HepG2 (cell line): Measurements from ENCODE around the gene PRKRIP1. TPM values are rescaled to one million over a fixed set of nuclear protein-coding genes. Genes with fewer than 3 reads are reported as not detected.
A peak's percentile ranks its signal among the peaks of the same experiment; 100 is the strongest.

Experiments
- CCDC6 ChIP-seq: sonication (generic); formaldehyde crosslinking; IDR thresholded peaks from 2 replicates; pipeline ENCODE4 v1.8.1; 2022; ENCODE audit warnings: mild to moderate bottlenecking, missing genetic modification reagents, moderate library complexity
- HHEX ChIP-seq: IDR thresholded peaks from 2 replicates; pipeline ENCODE4 v1.6.1; 2016; ENCODE audit warnings: control low read depth
- IRX3 ChIP-seq: sonication (generic); formaldehyde crosslinking; IDR thresholded peaks from 2 replicates; pipeline ENCODE4 v1.8.1; 2023; ENCODE audit warnings: mild to moderate bottlenecking, low read depth, missing genetic modification reagents, borderline replicate concordance
- MED1 ChIP-seq: sonication (generic); formaldehyde crosslinking; IDR thresholded peaks from 2 replicates; pipeline ENCODE4 v1.4.0; 2020; ENCODE audit warnings: missing genetic modification reagents
- NR2F2 ChIP-seq: IDR thresholded peaks from 2 replicates; pipeline ENCODE4 v1.6.1; 2012; ENCODE audit warnings: low read depth, inconsistent platforms, borderline replicate concordance
- RELA ChIP-seq: sonication (generic); formaldehyde crosslinking; IDR thresholded peaks from 2 replicates; pipeline ENCODE4 v1.4.0; 2020; ENCODE audit warnings: missing genetic modification reagents
- RFX1 ChIP-seq: fragments of 450-650 bp; IDR thresholded peaks from 2 replicates; pipeline ENCODE4 v1.6.1; 2017
- SNAI1 ChIP-seq: sonication (generic); formaldehyde crosslinking; IDR thresholded peaks from 2 replicates; pipeline ENCODE4 v1.5.0; 2020; ENCODE audit warnings: mild to moderate bottlenecking, missing genetic modification reagents, borderline replicate concordance
- SSRP1 ChIP-seq: IDR thresholded peaks from 2 replicates; pipeline ENCODE4 v1.6.1; 2016; ENCODE audit warnings: control low read depth
- ZBTB20 ChIP-seq: sonication (generic); formaldehyde crosslinking; IDR thresholded peaks from 2 replicates; pipeline ENCODE4 v1.8.1; 2023; ENCODE audit warnings: missing genetic modification reagents, low read depth, mild to moderate bottlenecking, borderline replicate concordance
- ZC3H13 ChIP-seq: sonication (generic); formaldehyde crosslinking; IDR thresholded peaks from 2 replicates; pipeline ENCODE4 v1.8.1; 2023; ENCODE audit warnings: mild to moderate bottlenecking, missing genetic modification reagents, moderate library complexity
- ZFP82 ChIP-seq: sonication (generic); formaldehyde crosslinking; IDR thresholded peaks from 2 replicates; pipeline ENCODE4 v1.5.1; 2020; ENCODE audit warnings: mild to moderate bottlenecking, missing genetic modification reagents, borderline replicate concordance
- ZFY ChIP-seq: sonication (generic); formaldehyde crosslinking; IDR thresholded peaks from 2 replicates; pipeline ENCODE4 v1.4.0; 2020; ENCODE audit warnings: missing genetic modification reagents
- ZNF549 ChIP-seq: sonication (generic); formaldehyde crosslinking; IDR thresholded peaks from 2 replicates; pipeline ENCODE4 v1.5.0; 2020; ENCODE audit warnings: missing genetic modification reagents
- ZNF605 ChIP-seq: sonication (generic); formaldehyde crosslinking; IDR thresholded peaks from 2 replicates; pipeline ENCODE4 v1.8.0; 2022; ENCODE audit warnings: mild to moderate bottlenecking, missing genetic modification reagents
- ZNF709 ChIP-seq: sonication (generic); formaldehyde crosslinking; IDR thresholded peaks from 2 replicates; pipeline ENCODE4 v1.5.0; 2020; ENCODE audit warnings: mild to moderate bottlenecking, missing genetic modification reagents
- ZNF792 ChIP-seq: IDR thresholded peaks from 2 replicates; pipeline ENCODE4 v1.6.1; 2016
- polyA plus RNA-seq, 8 experiments: library from polyadenylated mRNA; depleted of rRNA in 3 of 8; stranded (reverse) in 7 of 8; unstranded in 1 of 8; fragments of >200 nt; fragmentation: Illumina TruSeq in 4 of 8; extraction: Trizol in 4 of 8; gene quantifications; 2 replicates each; pipeline versions ENCODE4 v1.2.1 to v1.2.3, GENCODE V29; 2011 to 2016; ENCODE audit warnings: low read depth in 4 of 8, missing spikeins in 1 of 8, mixed read lengths in 1 of 8; ENCODE audit not compliant: insufficient read depth in 1 of 8
- total RNA-seq, 5 experiments: library from RNA; depleted of rRNA; stranded (reverse); fragments of >200 nt; fragmentation: Illumina TruSeq; extraction: Trizol; gene quantifications; 2 replicates each; pipeline ENCODE4 v1.2.3, GENCODE V29; 2016; ENCODE audit warnings: low read depth in 1 of 5
- TF ChIP-seq, protein P1 (sequence below): sonication (generic); formaldehyde crosslinking; IDR thresholded peaks from 2 replicates; pipeline ENCODE4 v1.5.0; 2020; ENCODE audit warnings: mild to moderate bottlenecking, missing genetic modification reagents, borderline replicate concordance
- TF ChIP-seq, protein P2 (sequence below): sonication (generic); formaldehyde crosslinking; conservative IDR thresholded peaks from 2 replicates; pipeline ENCODE4 v1.4.0; 2020; ENCODE audit warnings: missing genetic modification reagents
- TF ChIP-seq, protein P3 (sequence below): sonication (generic); formaldehyde crosslinking; IDR thresholded peaks from 2 replicates; pipeline ENCODE4 v1.4.0; 2020; ENCODE audit warnings: mild to moderate bottlenecking, missing genetic modification reagents
- TF ChIP-seq, protein P4 (sequence below): sonication (generic); formaldehyde crosslinking; IDR thresholded peaks from 2 replicates; pipeline ENCODE4 v1.4.0; 2020; ENCODE audit warnings: missing genetic modification reagents; ENCODE audit errors: not compliant biosample characterization
- TF ChIP-seq, protein P5 (sequence below): sonication (generic); formaldehyde crosslinking; IDR thresholded peaks from 2 replicates; pipeline ENCODE4 v1.5.1; 2020; ENCODE audit warnings: mild to moderate bottlenecking, missing genetic modification reagents, moderate library complexity

Gene PRKRIP1
- total and polyA plus RNA-seq, 2 of the 13 experiments (the other 11 are each of a cell fraction or from before 2014, with no cell fraction given) = 13.2 to 16.8 TPM

DNA sequence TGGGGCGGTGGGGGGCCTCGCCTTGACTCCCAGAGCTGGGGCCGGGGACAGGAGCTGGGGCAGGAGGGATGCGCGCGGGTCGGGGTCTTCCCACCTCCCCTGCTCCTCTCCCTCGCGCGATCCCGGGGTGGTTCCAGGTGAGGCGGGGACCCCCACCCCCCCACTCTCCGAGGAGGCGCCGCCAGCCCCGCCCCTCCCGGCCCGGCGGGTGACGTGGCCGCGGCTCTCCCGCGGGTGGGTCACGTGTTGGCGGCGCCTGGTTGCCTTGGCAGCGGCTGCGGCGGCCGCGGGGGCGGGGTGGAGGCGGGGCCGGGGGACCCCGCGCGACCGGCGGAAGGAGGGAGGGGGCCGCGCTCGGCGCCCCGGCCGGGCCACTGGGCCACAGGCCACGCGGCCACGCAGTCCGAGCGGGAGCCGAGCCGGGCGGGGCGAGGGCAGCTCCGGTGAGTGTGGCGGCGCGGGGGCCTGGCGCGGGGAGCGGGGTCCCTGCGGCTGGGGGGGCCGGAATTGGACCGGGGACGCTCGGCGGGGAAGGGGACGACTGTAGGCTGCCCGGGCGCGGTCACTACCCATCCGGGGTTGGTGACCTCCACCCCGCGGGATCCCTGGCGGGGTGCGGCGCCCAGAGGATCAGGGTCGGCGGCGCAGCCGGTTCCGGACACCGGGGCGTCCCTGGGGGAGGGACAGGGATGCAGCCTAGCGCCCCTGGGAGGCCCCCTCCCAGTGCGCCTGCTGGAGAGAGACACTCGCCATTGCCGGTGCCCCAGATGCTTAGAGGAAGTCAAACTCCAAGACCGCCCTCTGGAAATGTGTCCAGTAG is 37.3 kb downstream of the PRKRIP1 start, which contains the start of gene ORAI2 (continued):
- TF ChIP-seq, protein P1, sequence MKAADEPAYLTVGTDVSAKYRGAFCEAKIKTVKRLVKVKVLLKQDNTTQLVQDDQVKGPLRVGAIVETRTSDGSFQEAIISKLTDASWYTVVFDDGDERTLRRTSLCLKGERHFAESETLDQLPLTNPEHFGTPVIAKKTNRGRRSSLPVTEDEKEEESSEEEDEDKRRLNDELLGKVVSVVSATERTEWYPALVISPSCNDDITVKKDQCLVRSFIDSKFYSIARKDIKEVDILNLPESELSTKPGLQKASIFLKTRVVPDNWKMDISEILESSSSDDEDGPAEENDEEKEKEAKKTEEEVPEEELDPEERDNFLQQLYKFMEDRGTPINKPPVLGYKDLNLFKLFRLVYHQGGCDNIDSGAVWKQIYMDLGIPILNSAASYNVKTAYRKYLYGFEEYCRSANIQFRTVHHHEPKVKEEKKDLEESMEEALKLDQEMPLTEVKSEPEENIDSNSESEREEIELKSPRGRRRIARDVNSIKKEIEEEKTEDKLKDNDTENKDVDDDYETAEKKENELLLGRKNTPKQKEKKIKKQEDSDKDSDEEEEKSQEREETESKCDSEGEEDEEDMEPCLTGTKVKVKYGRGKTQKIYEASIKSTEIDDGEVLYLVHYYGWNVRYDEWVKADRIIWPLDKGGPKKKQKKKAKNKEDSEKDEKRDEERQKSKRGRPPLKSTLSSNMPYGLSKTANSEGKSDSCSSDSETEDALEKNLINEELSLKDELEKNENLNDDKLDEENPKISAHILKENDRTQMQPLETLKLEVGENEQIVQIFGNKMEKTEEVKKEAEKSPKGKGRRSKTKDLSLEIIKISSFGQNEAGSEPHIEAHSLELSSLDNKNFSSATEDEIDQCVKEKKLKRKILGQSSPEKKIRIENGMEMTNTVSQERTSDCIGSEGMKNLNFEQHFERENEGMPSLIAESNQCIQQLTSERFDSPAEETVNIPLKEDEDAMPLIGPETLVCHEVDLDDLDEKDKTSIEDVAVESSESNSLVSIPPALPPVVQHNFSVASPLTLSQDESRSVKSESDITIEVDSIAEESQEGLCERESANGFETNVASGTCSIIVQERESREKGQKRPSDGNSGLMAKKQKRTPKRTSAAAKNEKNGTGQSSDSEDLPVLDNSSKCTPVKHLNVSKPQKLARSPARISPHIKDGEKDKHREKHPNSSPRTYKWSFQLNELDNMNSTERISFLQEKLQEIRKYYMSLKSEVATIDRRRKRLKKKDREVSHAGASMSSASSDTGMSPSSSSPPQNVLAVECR (CRISPR knock-in tag) = peak; percentile 43; the same call in 1 of the 2 replicates
- TF ChIP-seq ZNF709 (CRISPR knock-in tag) (0 out of 2 replicates have a peak, but pooled peaks have one; percentile 37), CCDC6 (CRISPR knock-in tag) (peak; percentile 73; the same call in 1 of the 2 replicates), NR2F2 (no peak), ZBTB20 (CRISPR knock-in tag) (no peak), ZNF605 (CRISPR knock-in tag) (no peak), ZNF792 (CRISPR knock-in tag) (no peak), RFX1 (peak; percentile 31; the same call in 1 of the 2 replicates), ZFP82 (CRISPR knock-in tag) (peak; percentile 5; the same call in 1 of the 2 replicates), RELA (CRISPR knock-in tag) (no peak), HHEX (CRISPR knock-in tag) (no peak), ZNF549 (no peak), IRX3 (CRISPR knock-in tag) (no peak), ZC3H13 (CRISPR knock-in tag) (0 out of 2 replicates have a peak, but pooled peaks have one; percentile 30), ZFY (CRISPR knock-in tag) (peak; percentile 56), SNAI1 (no peak), SSRP1 (CRISPR knock-in tag) (no peak), MED1 (CRISPR knock-in tag) (0 out of 2 replicates have a peak, but pooled peaks have one; percentile 19)
- TF ChIP-seq, protein P2, sequence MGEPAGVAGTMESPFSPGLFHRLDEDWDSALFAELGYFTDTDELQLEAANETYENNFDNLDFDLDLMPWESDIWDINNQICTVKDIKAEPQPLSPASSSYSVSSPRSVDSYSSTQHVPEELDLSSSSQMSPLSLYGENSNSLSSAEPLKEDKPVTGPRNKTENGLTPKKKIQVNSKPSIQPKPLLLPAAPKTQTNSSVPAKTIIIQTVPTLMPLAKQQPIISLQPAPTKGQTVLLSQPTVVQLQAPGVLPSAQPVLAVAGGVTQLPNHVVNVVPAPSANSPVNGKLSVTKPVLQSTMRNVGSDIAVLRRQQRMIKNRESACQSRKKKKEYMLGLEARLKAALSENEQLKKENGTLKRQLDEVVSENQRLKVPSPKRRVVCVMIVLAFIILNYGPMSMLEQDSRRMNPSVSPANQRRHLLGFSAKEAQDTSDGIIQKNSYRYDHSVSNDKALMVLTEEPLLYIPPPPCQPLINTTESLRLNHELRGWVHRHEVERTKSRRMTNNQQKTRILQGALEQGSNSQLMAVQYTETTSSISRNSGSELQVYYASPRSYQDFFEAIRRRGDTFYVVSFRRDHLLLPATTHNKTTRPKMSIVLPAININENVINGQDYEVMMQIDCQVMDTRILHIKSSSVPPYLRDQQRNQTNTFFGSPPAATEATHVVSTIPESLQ (CRISPR knock-in tag) = no peak
- TF ChIP-seq, protein P3, sequence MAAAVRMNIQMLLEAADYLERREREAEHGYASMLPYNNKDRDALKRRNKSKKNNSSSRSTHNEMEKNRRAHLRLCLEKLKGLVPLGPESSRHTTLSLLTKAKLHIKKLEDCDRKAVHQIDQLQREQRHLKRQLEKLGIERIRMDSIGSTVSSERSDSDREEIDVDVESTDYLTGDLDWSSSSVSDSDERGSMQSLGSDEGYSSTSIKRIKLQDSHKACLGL (CRISPR knock-in tag) = 0 out of 2 replicates have a peak, but pooled peaks have one; percentile 12
- TF ChIP-seq, protein P4, sequence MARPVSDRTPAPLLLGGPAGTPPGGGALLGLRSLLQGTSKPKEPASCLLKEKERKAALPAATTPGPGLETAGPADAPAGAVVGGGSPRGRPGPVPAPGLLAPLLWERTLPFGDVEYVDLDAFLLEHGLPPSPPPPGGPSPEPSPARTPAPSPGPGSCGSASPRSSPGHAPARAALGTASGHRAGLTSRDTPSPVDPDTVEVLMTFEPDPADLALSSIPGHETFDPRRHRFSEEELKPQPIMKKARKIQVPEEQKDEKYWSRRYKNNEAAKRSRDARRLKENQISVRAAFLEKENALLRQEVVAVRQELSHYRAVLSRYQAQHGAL (CRISPR knock-in tag) = no peak
- TF ChIP-seq, protein P5, sequence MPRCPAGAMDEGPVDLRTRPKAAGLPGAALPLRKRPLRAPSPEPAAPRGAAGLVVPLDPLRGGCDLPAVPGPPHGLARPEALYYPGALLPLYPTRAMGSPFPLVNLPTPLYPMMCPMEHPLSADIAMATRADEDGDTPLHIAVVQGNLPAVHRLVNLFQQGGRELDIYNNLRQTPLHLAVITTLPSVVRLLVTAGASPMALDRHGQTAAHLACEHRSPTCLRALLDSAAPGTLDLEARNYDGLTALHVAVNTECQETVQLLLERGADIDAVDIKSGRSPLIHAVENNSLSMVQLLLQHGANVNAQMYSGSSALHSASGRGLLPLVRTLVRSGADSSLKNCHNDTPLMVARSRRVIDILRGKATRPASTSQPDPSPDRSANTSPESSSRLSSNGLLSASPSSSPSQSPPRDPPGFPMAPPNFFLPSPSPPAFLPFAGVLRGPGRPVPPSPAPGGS (CRISPR knock-in tag) = no peak
